Posterior vena cava (tissue), 2 donors: ENCODE measurements around the gene MAP2K2. TPM values are rescaled to one million over a fixed set of nuclear protein-coding genes. Genes with fewer than 3 reads are reported as not detected.
"Not testable (repeated sequence)": the region's sequence is repeated elsewhere in the genome, so short reads cannot be mapped to it uniquely, and the experiment has no call there.

Experiments used
- DNase-seq: peaks from one replicate; pipeline ENCODE4 v3.0.0-alpha.2; 2020; ENCODE audit warnings: low spot score
- intact Hi-C, 2 donors: fragments of 100-400 bp; cut with DNase I; formaldehyde crosslinking; loops; one replicate each; pipeline versions ENCODE4 v1.14.1 to v1.14.2; 2022 to 2023
- total RNA-seq, 2 donors: library from RNA; stranded (reverse); fragmentation: NEBNext Ultra II Directional; extraction: Animal tissue kit (Norgen Biotek cat#: 25700); gene quantifications; one replicate each; pipeline ENCODE4 v1.2.1, GENCODE V29; 2021
- donor health status: DM: yes; HTN: yes; CAD: no.
- donor health status: DM: yes; HTN: yes; CAD: no.

Gene MAP2K2
- total RNA-seq, 2 donors from 2014 or later = 82.8 to 88.4 TPM

DNA sequence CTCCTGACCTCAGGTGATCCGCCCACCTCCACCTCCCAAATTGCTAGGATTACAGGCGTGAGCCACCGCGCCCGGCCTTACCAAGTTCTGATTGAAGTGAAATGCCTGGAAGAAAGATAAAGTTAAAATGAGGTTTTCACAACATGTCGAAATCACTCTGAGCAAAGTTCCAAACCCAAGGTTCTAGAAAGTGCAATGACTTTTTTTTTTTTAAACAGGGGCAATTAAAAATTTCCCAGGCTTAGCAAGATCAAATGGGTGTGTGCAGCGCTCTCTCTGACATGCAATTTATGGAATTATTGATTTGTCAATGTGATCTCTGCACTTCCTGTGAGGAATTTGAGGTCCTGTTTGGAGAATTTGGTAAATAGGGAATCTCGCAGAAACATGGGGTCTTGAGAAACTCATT lies 12.8 kb upstream of the MAP2K2 start:
- DNase-seq = no peak

DNA sequence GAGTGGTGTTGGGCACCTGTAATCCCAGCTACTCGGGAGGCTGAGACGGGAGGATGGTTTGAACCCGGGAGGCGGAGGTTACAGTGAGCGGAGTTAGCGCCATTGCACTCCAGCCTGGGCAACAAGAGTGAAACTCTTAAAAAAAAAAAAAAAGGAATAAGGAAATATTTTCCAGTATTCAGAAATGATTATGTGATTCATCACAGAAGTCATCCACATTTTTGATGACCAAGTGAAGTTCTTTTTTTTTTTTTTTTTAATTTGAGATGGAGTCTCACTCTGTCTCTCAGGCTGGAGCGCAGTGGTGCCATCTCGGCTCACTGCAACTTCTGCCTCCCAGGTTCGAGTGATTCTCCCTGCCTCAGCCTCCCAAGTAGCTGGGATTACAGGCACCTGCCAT lies 11.5 kb upstream of the MAP2K2 start:
- DNase-seq, intact Hi-C loops: not testable (repeated sequence)

More for the DNA sequence above, 12.8 kb upstream of the MAP2K2 start:
- intact Hi-C loops = no loop called here

DNA sequence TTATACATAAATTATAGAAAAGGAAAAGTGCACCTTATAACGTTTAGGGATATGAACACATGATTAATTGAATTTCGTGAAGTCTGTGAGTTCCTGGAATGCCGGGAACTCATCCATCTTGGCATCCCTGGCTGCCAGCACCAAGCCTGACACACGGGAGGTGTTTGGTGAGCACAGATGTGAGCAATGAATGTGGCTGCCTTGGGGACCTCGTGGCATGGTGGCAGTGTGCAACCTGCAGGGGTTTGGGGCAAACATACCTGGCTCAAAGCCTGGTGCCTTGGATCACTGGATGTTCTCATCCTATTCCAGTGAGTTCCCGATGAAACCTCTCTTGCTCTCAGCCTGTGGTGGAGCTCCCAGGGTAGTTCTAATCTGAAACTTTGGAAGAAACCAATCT lies 10.4 kb upstream of the MAP2K2 start:
- intact Hi-C loops = no loop called here
- DNase-seq = no peak

DNA sequence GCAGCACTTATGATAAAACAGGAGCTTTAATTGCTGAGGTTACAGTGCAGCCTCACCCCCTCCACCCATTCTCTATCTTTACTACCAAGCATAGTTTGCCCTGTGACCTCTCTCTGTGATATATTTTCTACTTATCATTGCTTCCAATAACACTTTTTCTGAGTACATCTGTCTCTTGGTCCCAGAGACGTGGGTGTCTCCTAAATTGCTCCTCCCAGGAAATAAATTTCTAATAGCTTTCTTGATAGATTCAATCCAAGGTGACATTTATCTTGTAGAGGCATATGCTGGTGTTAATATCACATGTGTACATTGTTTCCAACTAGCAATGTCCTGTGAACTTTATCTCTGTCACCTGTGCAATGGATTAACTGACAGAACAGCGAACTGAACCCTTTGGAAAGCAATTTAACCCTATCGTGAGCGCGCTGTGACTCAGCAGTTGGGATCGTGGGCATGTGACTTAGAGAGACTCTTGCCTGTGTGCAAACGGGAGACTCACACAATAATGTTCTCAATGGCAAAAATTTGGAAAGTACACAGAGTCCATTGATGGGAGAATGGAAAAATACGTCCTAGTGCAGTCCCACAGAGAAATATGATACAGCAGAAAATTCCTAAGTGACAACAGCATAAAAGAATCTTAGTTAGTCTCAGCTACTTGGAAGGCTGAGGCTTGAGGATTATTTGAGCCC lies 7.0 kb upstream of the MAP2K2 start:
- no peak for DNase-seq
- intact Hi-C loops = no loop called here

DNA sequence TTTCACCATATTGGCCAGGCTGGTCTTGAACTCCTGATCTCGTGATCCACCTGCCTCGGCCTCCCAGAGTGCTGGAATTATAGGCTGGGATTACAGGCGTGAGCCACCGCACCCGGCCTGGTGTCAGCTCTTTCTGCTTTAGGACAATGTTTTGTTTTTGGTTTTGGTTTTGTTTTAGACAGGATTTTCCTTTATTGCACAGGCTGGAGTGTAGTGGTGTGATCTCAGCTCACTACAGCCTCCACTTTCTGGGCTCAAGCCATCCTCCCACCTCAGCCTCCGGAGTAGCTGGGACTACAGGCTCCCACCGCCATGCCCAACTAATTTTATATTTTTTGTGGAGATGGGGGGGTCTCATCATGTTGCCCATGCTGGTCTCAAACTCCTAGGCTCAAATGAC lies 5.1 kb upstream of the MAP2K2 start:
- intact Hi-C loops, DNase-seq: not testable (repeated sequence)

DNA sequence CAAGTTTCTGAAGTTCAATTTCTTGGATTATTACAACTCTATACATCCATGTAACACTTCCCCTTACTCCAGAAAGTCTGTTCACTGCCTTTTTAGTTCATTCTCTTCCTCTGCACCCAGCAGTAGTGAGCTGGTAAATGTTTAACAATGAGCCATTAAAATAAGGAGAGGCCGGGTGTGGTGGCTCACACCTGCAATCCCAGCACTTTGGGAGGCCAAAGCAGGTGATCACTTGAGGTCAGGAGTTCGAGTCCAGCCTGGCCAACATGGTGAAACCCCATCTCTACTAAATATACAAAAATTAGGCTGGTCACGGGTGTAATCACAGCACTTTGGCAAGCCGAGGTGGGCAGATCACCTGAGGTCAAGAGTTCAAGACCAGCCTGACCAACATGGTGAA lies 3.4 kb upstream of the MAP2K2 start:
- intact Hi-C loops, DNase-seq: not testable (repeated sequence)

DNA sequence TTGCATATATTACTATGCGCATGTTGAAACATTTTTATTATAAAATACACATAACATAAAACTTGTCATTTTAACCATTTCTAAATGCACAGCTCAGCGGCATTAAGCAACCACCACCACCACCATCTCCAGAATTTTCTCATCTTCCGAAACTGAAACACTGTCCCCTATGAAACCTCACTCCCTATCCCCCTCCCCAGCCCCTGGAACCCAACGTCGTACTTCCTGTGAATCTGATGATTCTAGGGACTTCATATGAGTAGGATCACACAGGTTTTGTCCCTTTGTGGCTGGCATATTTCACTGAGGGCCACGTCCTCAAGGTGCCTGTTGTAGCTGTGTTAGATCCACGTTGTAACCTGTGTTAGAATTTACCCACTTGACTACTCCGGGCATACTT lies 716 bp upstream of the MAP2K2 start:
- DNase-seq = no peak
- intact Hi-C loops = no loop called here

DNA sequence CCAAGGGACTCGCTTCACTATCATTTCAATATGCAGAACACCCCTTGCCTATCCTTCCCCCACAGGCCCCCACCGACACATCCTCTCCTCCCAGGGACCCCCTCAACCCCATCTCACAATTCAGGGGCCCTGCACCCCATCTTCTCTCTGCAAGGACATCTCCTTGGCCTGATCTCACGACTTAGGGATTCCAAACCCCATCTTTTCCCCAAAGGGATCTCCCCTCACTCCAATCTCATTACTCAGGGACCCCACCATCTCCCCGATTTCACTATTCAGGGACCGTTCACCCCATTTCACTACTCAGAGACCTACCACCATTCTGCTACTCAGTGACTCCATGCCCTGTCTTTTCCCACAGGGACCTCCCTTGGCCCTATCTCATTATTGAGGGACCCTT lies 1.4 kb downstream of the MAP2K2 start:
- intact Hi-C loops = no loop called here
- DNase-seq = no peak

DNA sequence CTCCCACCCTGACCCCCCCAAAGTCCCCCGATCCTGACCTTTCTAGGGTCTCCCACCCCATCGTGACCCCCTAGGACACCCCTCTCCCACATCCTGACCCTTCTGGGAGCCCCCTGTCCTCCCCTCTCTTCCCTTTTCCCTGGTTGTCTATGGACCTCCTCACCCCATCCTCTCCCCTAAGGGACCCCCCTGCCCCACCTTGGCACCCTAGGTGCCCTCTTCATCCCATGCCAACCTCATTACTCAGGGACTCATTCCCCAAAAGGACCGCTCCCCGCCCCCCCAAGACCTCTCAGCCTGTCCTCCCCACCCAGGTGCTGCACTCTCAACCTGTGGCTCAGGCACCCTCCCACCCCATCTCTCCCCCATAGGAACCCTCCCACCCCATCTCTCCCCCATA lies 2.1 kb downstream of the MAP2K2 start:
- intact Hi-C loops = no loop called here
- DNase-seq = no peak

DNA sequence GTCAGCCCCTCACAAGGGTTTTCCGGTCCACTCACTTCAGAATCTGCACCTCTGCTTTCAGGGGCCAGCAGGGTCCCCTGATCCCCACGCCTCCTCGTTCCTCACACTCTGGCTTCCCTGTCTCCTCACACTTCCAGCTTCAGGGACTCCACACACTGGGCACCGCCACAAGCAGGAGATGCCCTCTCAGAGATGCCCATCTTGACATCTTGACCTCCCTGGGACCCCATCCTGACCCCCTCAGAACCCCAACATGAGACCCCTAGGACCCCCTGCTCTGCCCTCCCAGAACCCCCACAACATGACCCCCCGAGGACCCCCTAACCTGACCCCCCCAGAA lies 2.7 kb downstream of the MAP2K2 start:
- no peak for DNase-seq

DNA sequence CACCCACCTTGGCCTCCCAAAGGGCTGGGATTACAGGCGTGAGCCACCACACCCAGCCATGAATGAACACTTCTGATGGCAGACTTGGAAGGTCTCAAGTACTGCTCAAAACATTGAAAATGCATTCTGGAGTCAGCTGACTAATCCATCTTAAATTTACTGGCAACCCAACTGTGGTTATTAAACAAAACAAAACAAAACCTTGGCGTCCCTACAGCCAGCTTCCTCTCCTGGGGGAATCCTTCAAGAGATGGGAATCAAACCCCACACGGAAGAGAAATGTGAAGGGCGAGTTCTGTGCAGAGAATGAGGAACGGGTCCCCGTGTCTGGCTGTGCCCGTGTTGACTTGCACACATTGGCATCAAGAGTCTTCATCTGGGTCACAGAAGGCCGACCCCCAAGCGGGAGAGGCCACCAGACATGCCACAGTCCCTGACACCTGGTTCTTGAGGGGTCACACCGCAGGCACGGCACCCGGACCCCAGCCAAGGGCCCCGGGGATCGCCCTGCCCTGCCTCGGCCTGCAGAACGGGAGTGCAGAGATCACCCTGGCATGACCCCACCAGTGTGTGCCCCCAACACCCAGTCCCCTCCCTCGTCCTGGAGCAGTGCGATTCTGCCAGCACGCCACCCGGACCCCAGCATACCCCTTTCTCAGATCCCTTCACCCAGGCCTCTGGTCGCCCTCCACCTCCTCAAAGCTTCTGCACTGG lies 3.2 kb downstream of the MAP2K2 start:
- no peak for DNase-seq
- intact Hi-C loops = no loop called here

More for the DNA sequence above, 2.7 kb downstream of the MAP2K2 start:
- intact Hi-C loops = no loop called here

DNA sequence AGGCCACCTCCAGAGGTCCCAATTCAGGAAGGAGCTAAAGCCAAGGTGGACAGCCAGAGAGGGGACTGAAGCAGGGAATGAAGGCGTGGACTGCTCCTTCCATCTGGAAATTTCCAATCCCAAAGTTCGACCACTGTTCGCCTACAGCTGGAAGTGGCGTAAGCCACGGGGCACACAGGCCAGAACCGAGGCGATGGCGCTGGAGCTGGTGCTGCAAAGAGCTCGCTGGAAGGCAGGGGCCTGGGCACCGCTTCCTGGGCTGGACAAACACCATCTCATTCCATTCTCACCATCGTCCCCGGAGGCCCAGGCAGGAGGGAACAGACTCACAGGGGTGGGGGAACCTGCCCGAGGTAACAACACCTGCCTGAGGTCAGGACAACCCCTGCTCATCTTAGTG lies 4.2 kb downstream of the MAP2K2 start:
- DNase-seq = no peak
- intact Hi-C loops = no loop called here

DNA sequence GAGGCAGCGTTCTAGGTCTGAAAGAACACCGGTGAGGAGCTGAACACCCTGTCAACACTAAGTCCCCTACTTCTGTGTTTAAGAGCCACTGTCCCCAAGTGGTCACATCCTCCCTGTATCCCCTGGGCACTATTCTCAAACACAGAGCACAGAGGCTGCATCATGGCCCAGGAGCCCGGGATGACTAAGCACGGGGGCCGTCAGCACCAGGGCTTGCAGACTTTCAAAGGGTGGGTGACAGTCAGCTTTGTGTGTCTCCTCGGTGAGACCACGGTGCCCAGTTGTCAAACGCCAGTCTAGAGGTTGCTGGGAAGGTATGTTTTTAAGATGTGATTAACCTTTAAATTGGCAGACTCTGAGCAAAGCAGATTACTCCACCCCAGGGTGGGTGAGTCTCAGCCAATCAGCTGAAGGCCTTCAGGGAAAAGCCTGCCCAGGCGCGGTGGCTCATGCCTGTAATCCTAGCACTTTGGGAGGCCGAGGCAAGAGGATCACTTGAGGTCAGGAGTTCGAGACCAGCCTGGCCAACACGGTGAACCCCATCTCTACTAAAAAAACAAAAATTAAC lies 8.0 kb downstream of the MAP2K2 start:
- DNase-seq = no peak
- intact Hi-C loops = no loop called here

DNA sequence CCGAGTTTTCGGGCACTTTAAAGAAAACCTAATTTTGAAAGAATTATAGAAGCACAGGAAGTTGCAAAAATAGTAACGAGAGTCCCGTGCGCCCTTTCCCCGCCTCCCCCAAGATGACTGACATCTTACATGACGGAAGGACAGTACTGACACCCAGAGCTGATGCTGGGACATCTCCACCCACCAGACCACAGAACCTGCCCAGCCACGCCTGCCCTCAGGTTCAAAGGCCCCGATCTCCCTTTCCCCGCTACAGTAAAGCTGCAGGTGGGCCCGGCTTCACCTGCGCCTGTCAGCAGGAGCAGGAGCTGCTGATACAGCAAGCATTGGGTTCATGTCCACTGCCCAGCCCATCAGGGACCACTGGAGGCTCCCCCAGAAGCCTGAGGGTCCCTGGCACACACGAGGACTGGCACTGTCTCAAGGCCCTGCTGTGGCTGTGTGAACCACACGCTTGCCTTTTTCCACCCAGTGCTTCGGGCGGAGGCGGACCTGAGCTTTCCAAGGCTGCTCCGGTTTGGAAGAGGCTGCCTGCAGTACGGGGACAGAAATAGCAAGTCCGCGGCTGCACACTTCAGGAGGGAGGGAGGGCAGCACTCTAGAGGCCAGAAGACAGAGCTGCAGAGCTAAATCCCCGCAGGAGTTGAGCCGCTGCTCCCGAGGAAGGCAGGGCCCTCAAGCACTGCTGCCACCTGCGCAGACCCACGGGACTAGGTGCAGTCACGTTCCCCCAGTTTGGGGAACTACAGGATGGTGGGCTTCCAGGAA lies 8.7 kb downstream of the MAP2K2 start:
- no peak for DNase-seq
- intact Hi-C loops = no loop called here

DNA sequence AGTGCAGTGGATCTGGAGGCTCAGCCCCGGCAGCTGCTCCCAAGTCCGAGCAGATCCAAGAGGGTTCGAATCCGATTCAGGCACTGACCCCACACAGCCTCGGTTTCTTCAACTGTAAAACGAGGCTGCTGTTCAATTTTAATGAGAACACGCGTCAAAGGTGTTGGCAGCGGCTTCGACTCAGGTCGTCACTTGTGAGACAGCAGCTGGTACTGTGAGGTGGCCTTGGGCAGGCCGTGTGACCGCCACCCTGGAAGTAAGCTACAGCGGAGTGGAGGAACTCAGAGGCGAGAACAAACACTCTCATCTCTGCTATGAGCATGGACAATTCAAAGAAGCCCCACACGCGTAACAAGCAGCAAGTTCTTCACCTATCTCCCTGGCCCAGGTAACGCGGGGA lies 9.7 kb downstream of the MAP2K2 start:
- DNase-seq = no peak
- intact Hi-C loops = no loop called here

DNA sequence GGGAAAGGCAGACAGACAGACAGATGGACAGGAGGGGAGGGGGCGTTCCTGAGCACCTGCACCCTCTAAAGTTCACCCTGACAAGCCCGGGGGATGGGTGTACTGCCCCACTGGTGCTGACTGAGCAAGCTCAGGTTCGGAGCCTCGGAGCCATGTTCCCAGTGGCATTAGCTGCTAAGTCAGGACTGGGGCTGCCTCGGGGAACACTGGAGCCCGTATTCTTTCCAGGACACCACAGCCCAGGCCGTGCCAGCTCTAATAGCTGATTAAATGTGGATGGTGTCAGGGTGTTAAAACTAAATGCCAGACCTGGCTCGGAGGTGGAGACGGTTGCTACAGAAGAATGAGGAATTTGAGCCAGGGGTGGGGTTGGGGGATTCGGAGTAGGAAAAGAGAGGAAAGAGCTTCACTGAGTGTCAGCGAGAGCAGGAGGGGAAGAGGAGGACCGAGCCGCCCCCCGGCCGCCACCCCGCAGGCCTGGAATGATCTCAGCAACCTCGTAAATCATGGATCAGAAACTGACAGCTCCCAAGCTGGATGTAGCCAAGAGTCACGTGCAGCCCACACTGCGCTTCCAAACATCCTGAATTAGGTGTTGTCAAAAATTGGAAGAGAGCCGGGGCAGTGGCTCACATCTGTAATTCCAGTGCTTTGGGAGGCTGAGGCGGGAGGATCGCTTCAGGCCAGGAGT lies 10.4 kb downstream of the MAP2K2 start:
- intact Hi-C loops = no loop called here

DNA sequence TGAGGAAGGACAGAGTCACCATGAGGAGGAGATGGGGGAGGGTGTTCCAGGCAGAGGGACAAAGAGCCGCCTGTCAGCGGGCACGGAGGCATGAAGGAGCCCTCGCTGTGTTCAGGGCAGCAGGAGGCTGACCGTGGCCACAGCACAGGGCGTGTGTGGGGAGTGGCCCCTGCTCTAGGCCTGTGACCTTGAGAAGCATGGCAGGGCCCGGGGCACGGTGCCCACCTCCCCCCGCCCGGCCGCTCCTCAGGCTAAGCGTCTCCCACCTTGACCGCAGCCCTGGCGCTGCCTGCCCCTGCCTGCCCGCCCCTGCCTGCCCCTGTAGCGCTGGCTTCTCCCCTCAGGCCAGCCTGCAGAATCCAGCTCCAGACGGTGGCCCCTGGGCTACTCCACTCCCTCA lies 11.6 kb downstream of the MAP2K2 start:
- intact Hi-C loops = no loop called here
- no peak for DNase-seq

More for the DNA sequence above, 10.4 kb downstream of the MAP2K2 start:
- DNase-seq = no peak

DNA sequence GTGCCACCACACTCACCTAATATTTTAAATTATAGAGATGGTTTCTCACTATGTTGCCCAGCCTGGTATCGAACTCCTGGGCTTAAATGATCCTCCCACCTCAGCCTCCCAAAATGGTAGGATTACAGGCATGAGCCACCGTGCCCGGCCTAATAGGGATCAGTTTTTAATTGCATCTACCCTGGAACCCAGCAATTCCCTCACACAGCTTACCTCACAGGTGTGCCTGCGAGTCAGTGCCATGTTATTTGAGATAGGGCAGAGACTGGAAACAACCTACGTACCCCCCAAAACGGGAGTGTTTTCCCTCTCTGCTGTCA lies 14.3 kb downstream of the MAP2K2 start:
- no peak for DNase-seq
- intact Hi-C loops = no loop called here

DNA sequence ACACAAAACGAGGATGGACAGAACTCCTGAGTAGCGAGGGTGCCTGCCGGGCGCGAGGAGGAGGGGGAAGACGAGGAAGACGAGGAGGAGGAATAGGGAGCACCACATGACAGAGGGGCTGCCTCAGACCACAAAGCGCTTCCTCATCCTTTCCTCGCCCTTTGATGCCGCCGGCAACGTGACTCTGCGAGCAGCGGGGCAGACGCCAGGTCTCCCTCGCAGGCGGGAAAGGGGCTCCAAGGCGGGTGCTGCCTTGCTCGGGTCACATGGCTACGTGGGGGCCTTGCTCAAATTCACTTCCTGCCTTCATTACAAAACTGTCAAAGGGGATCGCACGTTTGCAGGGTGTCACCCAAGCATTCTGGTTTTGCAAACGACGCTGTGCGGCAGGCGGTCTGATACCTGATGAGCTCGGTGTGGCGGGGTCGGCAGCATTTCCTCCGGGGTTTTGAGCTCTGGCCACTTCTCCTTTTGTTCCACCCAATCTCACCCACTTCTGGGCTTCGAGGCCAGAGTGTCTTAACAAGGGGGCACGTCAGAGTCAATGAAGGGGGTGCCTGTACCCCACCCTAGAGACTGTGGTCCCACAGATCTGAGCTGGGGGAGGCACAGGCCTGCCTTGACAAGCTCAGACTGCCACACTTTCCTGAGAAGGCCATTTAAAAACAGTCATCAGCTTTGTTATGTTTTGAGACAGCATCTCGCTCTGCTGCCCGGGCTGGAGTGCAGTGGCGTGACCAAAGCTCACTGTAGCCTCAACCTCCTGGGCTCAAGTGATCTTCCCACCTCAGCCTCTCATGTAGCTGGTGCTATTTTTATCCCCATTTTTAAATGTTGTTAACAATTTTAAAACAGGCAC lies 14.9 kb downstream of the MAP2K2 start:
- DNase-seq = peak; percentile 80

More for the DNA sequence above, 14.9 kb downstream of the MAP2K2 start:
- intact Hi-C loops = no loop called here
